ENCODE data around the gene CHST11. TPM values are rescaled to one million over a fixed set of nuclear protein-coding genes. Genes with fewer than 3 reads are reported as not detected.

The CHST11 gene
- polyA plus RNA-seq, 1 donor: 8.0 TPM

DNA sequence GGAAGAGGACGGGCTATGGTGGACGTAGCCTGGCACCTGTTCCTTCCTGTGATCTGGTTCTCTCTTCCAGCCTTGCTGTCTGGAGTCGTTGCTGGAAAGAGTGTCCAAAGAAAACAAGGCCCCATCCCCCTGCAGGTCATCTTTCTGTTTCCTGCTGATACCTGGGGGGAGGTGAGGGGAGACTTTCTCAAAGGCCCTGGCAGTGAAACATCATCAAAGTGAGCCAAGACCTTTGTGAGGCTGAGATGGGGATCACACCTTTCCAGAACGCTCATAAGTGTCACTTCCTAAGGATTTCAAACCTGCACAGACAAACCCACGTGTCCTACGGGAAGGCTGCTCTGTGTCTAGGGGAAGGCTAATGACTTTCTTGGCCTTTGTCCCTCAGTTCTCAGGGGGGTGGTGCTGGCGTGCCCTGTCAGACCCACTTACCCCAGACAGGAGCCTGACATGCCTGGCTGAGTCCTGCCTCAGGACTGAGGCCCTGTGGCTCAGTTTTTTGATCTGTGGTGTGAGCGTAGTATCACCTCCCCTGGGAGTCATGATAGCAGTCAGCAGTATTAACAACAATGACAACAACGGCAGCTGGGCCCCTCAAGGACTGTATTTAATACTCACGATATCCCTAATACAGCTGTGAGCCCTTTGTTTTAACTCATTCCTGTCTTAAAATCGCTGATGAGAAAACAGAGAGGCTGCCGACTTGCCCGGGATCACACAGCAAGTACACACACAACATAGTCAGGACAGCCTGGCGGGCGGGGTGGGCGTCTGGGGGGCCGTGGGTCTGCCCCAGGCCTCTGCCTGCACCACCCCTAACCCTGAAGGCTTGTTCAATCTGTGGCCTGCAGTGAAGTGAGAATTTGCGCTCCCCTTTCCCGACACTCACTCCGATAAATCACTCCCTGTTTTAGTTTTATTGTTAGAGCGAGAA is 266.1 kb downstream of the CHST11 start:
- DNase-seq: no peak

DNA sequence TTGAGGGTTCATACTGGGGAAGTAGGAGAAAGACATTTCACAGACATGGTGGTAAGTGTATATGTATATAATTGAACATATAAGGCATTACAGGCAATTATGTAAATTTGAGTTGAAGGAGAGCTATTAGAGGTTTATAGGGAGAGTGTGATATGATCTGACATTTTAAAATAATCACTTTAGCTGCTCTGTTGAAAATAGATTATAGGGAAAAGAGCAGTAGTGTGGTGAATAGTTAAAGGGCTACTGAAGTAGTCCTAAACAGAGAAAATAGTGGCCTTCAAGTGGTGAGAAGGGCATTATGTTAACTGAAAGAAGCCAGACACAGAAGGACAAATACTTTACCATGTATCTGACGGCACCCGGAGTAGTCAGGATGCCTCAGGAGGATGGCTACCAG is 267.1 kb downstream of the CHST11 start:
- no peak for DNase-seq

GRCh38 chr12:104724992-104725585 is 268.3 kb downstream of the CHST11 start:
- DNase-seq: no peak

- no peak for DNase-seq
Measured at GRCh38 chr12:104725610-104726009, 268.9 kb downstream of the CHST11 start.

DNA sequence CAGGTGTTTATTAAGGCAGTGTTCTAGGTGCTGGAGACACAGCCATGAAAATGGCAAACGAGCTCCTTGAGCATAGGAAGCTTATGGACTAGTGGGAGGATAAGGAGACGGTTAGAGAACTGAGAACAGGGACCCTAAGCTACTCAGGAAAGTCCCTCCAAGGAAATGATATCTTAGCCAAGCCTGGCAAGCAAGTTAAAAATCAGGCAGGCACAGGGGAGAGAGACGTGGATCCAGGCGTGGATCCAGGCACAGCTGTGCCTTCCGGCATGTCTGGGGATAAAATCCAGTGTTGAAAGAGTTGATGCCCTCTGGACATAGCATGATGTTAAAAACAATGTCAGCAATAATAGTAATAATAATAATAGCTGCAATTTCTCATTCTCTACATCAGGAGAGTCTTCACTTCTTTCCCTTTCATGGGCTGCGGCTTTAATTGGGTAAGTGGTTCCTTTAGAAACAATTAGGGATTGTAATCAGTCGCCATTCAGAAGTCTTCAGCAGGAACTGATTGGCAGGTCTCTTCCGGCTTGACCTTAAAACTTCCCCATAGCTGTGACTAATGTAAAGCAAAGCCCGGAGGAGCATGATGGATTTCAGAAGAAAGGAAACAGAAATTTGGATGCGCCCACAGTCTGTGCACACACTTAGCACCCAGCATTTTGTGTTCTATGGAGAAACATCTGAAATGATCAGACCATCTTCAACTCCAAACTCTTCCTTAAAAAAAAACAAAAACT is 271.1 kb downstream of the CHST11 start:
- no peak for DNase-seq

DNA sequence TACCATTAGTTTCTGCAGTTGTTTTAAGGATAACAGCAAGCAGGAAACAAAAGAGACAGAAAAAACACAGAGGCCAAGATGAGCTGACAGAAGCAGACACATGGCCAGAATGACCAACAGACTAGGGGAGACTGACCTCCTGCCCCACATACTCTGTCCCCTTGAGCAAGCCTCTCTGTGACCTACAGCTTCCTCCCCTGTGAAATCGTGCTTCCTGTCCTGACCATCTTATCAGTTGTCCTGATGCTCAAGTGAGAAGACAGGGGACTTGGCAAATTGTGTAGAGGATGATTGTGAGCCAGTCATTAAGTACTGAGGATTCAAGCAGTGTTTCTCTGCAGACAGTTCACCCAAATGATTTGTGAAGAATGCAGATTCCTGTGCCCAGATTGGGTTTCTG is 272.3 kb downstream of the CHST11 start:
- no peak for DNase-seq

GRCh38 chr12:104729610-104730446 is 273.1 kb downstream of the CHST11 start:
- no peak for DNase-seq

- DNase-seq: no peak
Measured at GRCh38 chr12:104730763-104731162, 274.0 kb downstream of the CHST11 start.

GRCh38 chr12:104733717-104734175 is 277.0 kb downstream of the CHST11 start:
- no peak for DNase-seq

- no peak for DNase-seq
Measured at GRCh38 chr12:104734541-104735095, 277.9 kb downstream of the CHST11 start.

DNA sequence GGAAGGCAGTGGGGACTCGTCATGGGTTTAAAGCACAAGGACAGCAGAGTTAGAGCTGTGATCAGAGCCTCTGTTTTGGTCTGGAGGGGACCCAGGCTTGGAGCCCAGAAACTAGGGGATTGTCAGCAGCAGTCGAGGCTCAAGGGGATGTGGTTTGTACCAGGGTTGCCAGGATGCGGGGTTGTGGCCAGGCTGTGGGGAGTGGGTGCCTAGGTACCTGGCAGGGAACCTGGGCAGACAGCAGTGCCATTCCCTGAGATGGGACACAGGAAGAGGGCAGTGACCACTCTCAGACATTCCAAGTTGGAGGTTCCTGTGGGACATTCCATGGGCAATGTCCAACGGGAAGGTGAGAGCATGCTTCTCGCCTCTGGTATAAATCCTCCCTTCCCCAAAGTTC is 279.1 kb downstream of the CHST11 start:
- DNase-seq: no peak

- no peak for DNase-seq
Measured at GRCh38 chr12:104736307-104736706, 279.6 kb downstream of the CHST11 start.

GRCh38 chr12:104737113-104737512 is 280.4 kb downstream of the CHST11 start:
- DNase-seq: no peak

- no peak for DNase-seq
Measured at GRCh38 chr12:104737791-104738301, 281.1 kb downstream of the CHST11 start.

DNA sequence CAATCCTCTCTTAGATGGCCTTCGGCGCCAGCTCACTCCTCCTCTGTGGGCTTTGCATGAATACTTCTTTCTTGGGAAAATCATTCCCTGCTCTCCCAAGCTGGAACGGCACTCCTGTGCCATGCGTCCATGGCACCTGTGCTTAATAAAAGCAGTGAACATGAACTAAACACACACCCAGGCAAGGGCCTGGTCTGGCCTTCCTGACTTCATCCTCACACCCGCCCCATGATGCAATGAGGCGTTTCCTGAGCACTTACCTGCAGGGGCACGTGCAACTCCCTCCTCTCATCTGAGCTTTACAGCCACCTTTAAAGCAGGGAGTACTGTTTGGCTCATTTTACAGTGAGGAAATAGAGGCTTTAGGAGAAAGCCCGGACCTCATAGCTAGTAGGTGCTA is 281.6 kb downstream of the CHST11 start:
- no peak for DNase-seq

- no peak for DNase-seq
Measured at GRCh38 chr12:104738776-104739642, 282.3 kb downstream of the CHST11 start.

- DNase-seq: no peak
Measured at GRCh38 chr12:104740668-104741067, 283.9 kb downstream of the CHST11 start.

DNA sequence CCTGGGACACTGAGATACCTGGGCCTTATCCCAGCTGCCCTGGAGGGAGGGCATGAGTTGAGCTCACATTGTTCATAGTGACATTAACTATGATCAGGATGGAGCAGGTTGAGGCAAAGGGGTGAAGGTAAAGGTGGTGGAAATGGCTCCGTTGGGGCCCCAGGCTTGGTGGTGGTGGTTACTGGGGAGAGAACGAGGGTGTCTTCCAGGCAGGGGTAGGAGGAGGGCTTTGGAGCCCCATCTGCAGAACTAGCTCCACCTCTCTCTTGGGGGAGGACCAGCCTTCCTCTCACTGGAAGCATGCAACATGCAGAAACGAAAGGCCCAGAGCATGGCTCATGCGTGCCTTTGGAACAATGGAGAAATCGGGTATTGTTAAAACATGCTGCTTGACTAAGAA is 284.3 kb downstream of the CHST11 start:
- no peak for DNase-seq

DNA sequence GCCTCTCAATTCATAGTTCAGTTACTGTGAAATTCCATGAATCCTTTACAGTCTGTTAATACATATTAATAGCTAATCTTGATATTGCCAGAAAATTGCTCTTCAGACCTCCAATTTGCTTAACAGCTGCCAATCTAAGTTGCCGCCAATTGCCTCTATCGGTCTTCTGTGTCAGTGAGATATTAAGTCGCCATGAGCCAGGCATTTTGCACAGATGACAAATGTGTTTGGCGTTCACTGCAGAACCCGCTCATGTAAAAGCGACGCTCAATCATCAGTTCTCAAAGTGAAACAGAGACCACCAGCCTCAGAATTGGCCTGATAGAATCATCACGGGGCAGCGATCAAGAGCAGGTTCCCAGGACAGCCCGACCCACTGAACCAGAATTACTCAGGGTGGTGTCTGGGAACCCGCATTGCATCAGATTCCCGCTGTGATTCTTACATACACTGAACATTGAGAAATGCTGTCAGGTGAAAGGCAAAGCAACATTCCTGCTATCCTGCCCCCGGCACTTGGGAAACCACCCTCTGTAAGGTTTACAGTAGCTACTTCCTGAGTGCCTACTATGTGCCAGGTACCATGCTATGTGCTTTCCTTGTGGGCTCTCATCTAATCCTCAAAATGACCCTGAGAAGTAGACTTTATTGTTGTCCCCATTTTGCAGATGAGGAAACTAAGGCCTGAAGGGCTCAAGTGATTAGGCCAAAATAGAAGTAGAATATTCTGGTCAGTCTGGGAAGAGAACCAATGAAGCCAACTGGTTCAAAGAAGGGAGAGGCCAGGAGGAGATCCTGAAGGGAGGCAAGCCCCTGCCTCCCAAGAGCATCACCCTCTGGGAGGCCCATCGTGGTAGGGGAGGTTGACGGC is 285.0 kb downstream of the CHST11 start:
- no peak for DNase-seq
